Keratinocyte (primary cell): ENCODE results near the gene TRAPPC1. TPM values are rescaled to one million over a fixed set of nuclear protein-coding genes. Genes with fewer than 3 reads are reported as not detected.
A peak's percentile ranks its signal among the peaks of the same experiment; 100 is the strongest.

Source experiments
- DNase-seq: peaks from one replicate; pipeline ENCODE4 v3.0.0-alpha.2; 2011; ENCODE audit warnings: low read depth, missing footprints, low spot score
- FAIRE-seq: peaks from 2 replicates; lab custom pipeline; 2011; peaks lifted over from hg19 to GRCh38; lab: Jason Lieb, UNC
- H2AFZ ChIP-seq: 2 replicates; pipeline ENCODE4 v1.6.0; 2012; ENCODE audit warnings: low read length, control low read depth, inconsistent platforms; ENCODE audit not compliant: control insufficient read depth
- H3K27ac ChIP-seq: 2 replicates; pipeline ENCODE4 v1.5.1; 2011; ENCODE audit warnings: low read length; ENCODE audit not compliant: control insufficient read depth, insufficient read depth
- H3K27me3 ChIP-seq: 3 replicates; pipeline ENCODE4 v1.6.0; 2011; ENCODE audit warnings: low read length; ENCODE audit not compliant: control insufficient read depth, insufficient read depth; ENCODE audit errors: extremely low read depth
- H3K36me3 ChIP-seq, 2 experiments: 2 replicates in 1 of 2; 3 replicates in 1 of 2; pipeline ENCODE4 v1.5.1; 2011; ENCODE audit warnings: low read length in 2 of 2, mild to moderate bottlenecking in 1 of 2; ENCODE audit not compliant: control insufficient read depth in 2 of 2, insufficient read depth in 2 of 2; ENCODE audit errors: extremely low read depth in 1 of 2
- H3K4me1 ChIP-seq: 3 replicates; pipeline ENCODE4 v1.5.1; 2011; ENCODE audit warnings: low read length; ENCODE audit not compliant: control insufficient read depth, insufficient read depth; ENCODE audit errors: extremely low read depth
- H3K4me2 ChIP-seq: 3 replicates; pipeline ENCODE4 v1.6.0; 2011; ENCODE audit warnings: low read depth, low read length; ENCODE audit not compliant: control insufficient read depth, insufficient read depth; ENCODE audit errors: extremely low read depth
- H3K4me3 ChIP-seq, 3 experiments: fragments of 200-600 bp in 1 of 3; sonication (generic) in 1 of 3; 2 replicates in 2 of 3; 3 replicates in 1 of 3; pipeline ENCODE4 v1.5.1; 2011 to 2016; ENCODE audit warnings: low read length in 3 of 3, mild to moderate bottlenecking in 3 of 3, control low read depth in 2 of 3, inconsistent platforms in 1 of 3, low read depth in 1 of 3, mixed read lengths in 1 of 3, mixed run types in 1 of 3, moderate library complexity in 1 of 3; ENCODE audit not compliant: control insufficient read depth in 2 of 3, insufficient read depth in 2 of 3; ENCODE audit errors: extremely low read depth in 1 of 3
- H3K79me2 ChIP-seq: 2 replicates; pipeline ENCODE4 v1.6.0; 2012; ENCODE audit warnings: low read length; ENCODE audit not compliant: control insufficient read depth, insufficient read depth
- H3K9ac ChIP-seq: 3 replicates; pipeline ENCODE4 v1.6.0; 2011; ENCODE audit warnings: low read length; ENCODE audit not compliant: control insufficient read depth, insufficient read depth; ENCODE audit errors: extremely low read depth
- H3K9me1 ChIP-seq: 3 replicates; pipeline ENCODE4 v1.6.0; 2011; ENCODE audit warnings: low read length; ENCODE audit not compliant: control insufficient read depth, insufficient read depth; ENCODE audit errors: extremely low read depth
- H3K9me3 ChIP-seq: 2 replicates; pipeline ENCODE4 v1.5.1; 2012; ENCODE audit warnings: low read depth, low read length; ENCODE audit not compliant: control insufficient read depth
- H4K20me1 ChIP-seq: 3 replicates; pipeline ENCODE4 v1.6.0; 2011; ENCODE audit warnings: low read length; ENCODE audit not compliant: control insufficient read depth, insufficient read depth; ENCODE audit errors: extremely low read depth
- EZH2 ChIP-seq: IDR thresholded peaks from one replicate; pipeline ENCODE4 v1.6.1; 2012; ENCODE audit warnings: inconsistent platforms, mild to moderate bottlenecking, low read length, moderate library complexity
- dilution Hi-C: fragments of 300-500 bp; cut with MboI; formaldehyde crosslinking; loops from one replicate; pipeline ENCODE4 v1.7.0; 2020; ENCODE audit warnings: low sequenced_read_pairs; ENCODE audit not compliant: extremely low pct_ligation_motif_present
- polyA plus RNA-seq, 5 experiments: library from polyadenylated mRNA; depleted of rRNA in 3 of 5; stranded (reverse) in 3 of 5; stranded (forward) in 1 of 5; unstranded in 1 of 5; fragments of >200 nt; gene quantifications; 1 replicate in 1 of 5; 2 replicates in 3 of 5; 3 replicates in 1 of 5; pipeline versions ENCODE4 v1.2.1 to v1.2.3, GENCODE V29; 2011 to 2012; ENCODE audit warnings: missing spikeins in 2 of 5, low read depth in 1 of 5, low replicate concordance in 1 of 5
- TF ChIP-seq, protein P1 (sequence below), 3 experiments: IDR thresholded peaks in 1 of 3; conservative IDR thresholded peaks in 1 of 3; optimal IDR thresholded peaks in 1 of 3; 2 replicates in 2 of 3; 3 replicates in 1 of 3; pipeline versions ENCODE3 to v1.5.1; 2011; ENCODE audit warnings: low read length in 3 of 3, mild to moderate bottlenecking in 3 of 3, moderate library complexity in 2 of 3, control low read depth in 1 of 3, inconsistent platforms in 1 of 3; ENCODE audit not compliant: insufficient read depth in 2 of 3; ENCODE audit errors: extremely low read depth in 1 of 3

The TRAPPC1 gene
- polyA plus RNA-seq, 1 donor (not counting 4 experiments of a cell fraction or from before 2014, with no cell fraction given): 128 TPM

DNA sequence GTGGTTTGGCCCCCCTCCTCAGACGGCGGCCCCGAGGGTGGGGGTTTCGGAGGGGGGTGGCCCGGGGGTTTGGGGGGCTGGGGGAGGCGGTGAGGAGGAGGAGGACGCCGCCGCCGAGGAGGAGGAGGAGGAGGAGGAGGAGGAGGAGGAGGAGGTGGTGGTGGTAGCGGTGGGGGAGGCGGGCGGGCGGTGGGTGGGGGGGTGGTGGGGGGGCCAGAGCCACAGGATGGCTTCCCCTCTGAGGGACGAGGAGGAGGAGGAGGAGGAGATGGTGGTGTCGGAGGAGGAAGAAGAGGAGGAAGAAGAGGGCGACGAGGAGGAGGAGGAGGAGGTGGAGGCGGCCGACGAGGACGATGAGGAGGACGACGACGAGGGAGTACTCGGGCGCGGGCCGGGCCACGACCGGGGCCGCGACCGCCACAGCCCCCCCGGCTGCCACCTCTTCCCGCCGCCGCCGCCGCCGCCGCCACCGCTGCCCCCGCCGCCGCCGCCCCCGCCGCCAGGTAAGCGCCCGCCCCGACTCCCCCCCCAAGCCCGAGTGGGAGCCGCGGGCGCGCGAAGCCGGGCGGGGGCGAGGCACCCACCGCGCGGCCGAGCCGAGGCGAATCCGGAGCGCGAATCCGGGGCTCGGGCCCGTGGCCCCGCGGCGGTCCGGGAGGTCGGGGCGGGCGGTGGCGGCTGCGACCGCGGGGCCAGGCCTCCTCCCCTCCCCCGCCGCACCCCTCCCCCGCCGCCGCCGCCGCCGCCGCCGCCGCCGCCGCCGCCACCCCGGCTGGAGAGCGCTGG is 47.0 kb downstream of the TRAPPC1 start:
- peak overlapping the region in 2 of 3 experiments; percentile 76 to 86 for H3K4me3 ChIP-seq
- FAIRE-seq (no peak), DNase-seq (no peak)
- peak overlapping the region; percentile 86 for H3K9ac ChIP-seq
- H3K9me3 ChIP-seq: no peaks in the 10 kb centered on the region
- no peaks in the 10 kb centered on the region for H3K9me1 ChIP-seq
- dilution Hi-C loops: no loop called here
- H3K79me2 ChIP-seq: peaks cover 17% of the 10 kb centered on the region
- no peaks in the 10 kb centered on the region for H4K20me1 ChIP-seq
- H3K4me1 ChIP-seq: peaks cover 48% of the 10 kb centered on the region
- H3K27me3 ChIP-seq: no peaks in the 10 kb centered on the region
- H3K27ac ChIP-seq: peak overlapping the region; percentile 89
- H3K36me3 ChIP-seq: peaks cover 5 to 15% of the 10 kb centered on the region in 2 experiments
- no peak overlapping the region for H3K4me2 ChIP-seq
- H2AFZ ChIP-seq: no peak overlapping the region
- no peak for TF ChIP-seq EZH2
- TF ChIP-seq, protein P1, sequence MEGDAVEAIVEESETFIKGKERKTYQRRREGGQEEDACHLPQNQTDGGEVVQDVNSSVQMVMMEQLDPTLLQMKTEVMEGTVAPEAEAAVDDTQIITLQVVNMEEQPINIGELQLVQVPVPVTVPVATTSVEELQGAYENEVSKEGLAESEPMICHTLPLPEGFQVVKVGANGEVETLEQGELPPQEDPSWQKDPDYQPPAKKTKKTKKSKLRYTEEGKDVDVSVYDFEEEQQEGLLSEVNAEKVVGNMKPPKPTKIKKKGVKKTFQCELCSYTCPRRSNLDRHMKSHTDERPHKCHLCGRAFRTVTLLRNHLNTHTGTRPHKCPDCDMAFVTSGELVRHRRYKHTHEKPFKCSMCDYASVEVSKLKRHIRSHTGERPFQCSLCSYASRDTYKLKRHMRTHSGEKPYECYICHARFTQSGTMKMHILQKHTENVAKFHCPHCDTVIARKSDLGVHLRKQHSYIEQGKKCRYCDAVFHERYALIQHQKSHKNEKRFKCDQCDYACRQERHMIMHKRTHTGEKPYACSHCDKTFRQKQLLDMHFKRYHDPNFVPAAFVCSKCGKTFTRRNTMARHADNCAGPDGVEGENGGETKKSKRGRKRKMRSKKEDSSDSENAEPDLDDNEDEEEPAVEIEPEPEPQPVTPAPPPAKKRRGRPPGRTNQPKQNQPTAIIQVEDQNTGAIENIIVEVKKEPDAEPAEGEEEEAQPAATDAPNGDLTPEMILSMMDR (optimal IDR thresholded peaks at IDR 0.05 in 1 of 3, IDR thresholded peaks at IDR 0.05 in 1 of 3, conservative IDR thresholded peaks at IDR 0.05 in 1 of 3; ENCODE audit: extremely low read depth in 1 of 3, insufficient read depth in 2 of 3, low read length in 3 of 3): no peak

DNA sequence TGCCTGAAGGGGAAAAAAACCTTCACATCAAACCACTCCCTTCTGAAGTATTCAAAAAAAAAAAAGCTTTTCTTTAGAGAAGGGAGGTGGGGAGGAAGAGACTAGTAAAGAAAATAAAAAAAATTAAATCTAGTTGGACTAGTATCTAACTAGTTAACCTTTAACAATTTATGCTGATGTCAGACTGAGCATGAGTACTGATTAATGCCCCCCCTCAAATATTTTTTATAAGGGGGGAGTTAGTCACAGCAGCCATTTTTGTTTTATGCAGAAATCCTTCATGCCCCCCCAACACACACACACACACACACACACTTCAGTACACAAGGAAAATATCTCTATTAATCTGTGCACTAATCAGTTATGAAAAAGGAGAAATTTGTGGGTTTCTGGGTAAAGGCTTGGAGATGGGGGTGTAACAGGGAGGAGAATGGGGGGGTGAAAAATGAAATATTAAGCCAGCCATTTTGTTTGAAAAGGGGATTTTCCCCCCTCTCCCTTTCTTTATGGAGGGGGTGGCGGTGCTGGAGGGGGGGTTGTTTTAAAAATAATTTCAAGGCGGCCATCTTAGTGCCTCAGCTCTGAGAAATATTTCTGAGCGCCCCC is 47.9 kb downstream of the TRAPPC1 start:
- Histone ChIP-seq H3K4me1 (peaks cover 39% of the 10 kb centered on the region), H3K4me2 (peak overlapping the region; percentile 84), H3K9ac (peak overlapping the region; percentile 67), H4K20me1 (no peaks in the 10 kb centered on the region), H3K27ac (peak overlapping the region; percentile 8), H3K4me3 (peak overlapping the region; percentile 42 to 63 (median 58)), H2AFZ (peak overlapping the region; percentile 72), H3K27me3 (no peaks in the 10 kb centered on the region), H3K79me2 (peaks cover 12% of the 10 kb centered on the region), H3K36me3 (peaks cover 6 to 12% of the 10 kb centered on the region in 2 experiments), H3K9me3 (no peaks in the 10 kb centered on the region), H3K9me1 (no peaks in the 10 kb centered on the region)
- dilution Hi-C loops: no loop called here
- no peak for DNase-seq
- TF ChIP-seq EZH2: no peak
- TF ChIP-seq, protein P1 (optimal IDR thresholded peaks at IDR 0.05 in 1 of 3, IDR thresholded peaks at IDR 0.05 in 1 of 3, conservative IDR thresholded peaks at IDR 0.05 in 1 of 3; ENCODE audit: extremely low read depth in 1 of 3, insufficient read depth in 2 of 3, low read length in 3 of 3): no peak
- no peak for FAIRE-seq
